Body of pancreas (tissue), 4 donors: Measurements from ENCODE around the gene SPACA6. TPM values are rescaled to one million over a fixed set of nuclear protein-coding genes. Genes with fewer than 3 reads are reported as not detected.
A peak's percentile ranks its signal among the peaks of the same experiment; 100 is the strongest.
"Not testable (repeated sequence)": the region's sequence is repeated elsewhere in the genome, so short reads cannot be mapped to it uniquely, and the experiment has no call there.

ENCODE experiments used
- ATAC-seq: fragments of 150-250 bp; one replicate; pipeline ENCODE4 v1.9.1; 2016
- DNase-seq, 4 donors: peaks; one replicate each; pipeline ENCODE4 v3.0.0-alpha.2; 2019
- H3K27ac ChIP-seq, 4 donors: fragments of 200-600 bp; sonication (generic); 1 replicate in 3 of 4; 2 replicates in 1 of 4; pipeline versions ENCODE4 v1.5.1 to v1.6.1; 2016 to 2019; ENCODE audit warnings: mild to moderate bottlenecking in 1 of 4, mixed read lengths in 1 of 4, moderate library complexity in 1 of 4
- H3K27me3 ChIP-seq, 2 donors: fragments of 200-600 bp; sonication (generic); one replicate each; pipeline ENCODE4 v1.6.0; 2016; ENCODE audit warnings: mild to moderate bottlenecking in 1 of 2
- H3K36me3 ChIP-seq, 2 donors: fragments of 200-600 bp; sonication (generic); replicated peaks in 1 of 2; 2 replicates each; pipeline ENCODE4 v1.5.1; 2016; ENCODE audit warnings: low read depth in 2 of 2; ENCODE audit not compliant: insufficient read depth in 1 of 2
- H3K4me1 ChIP-seq: fragments of 200-600 bp; sonication (generic); one replicate; pipeline ENCODE4 v1.6.0; 2016
- H3K4me3 ChIP-seq, 2 donors: fragments of 200-600 bp; sonication (generic); 1 replicate in 1 of 2; 2 replicates in 1 of 2; pipeline ENCODE4 v1.5.1; 2016 to 2019
- H3K9me3 ChIP-seq, 3 donors: fragments of 200-600 bp; sonication (generic); 1 replicate in 2 of 3; 2 replicates in 1 of 3; pipeline ENCODE4 v1.5.1; 2016
- POLR2A ChIP-seq, 3 donors: fragments of 450-650 bp; IDR thresholded peaks; one replicate each; pipeline ENCODE4 v1.6.1; 2016; ENCODE audit warnings: antibody characterized with exemption in 3 of 3, mild to moderate bottlenecking in 2 of 3
- WGBS, 2 donors: methylation state at CpG; one replicate each; pipeline ENCODE4 v1.1.5; 2017; 5-methylcytosine and 5-hydroxymethylcytosine counted together
- intact Hi-C: fragments of 100-400 bp; cut with DNase I; formaldehyde crosslinking; loops from one replicate; pipeline ENCODE4 v1.15.1; 2023
- total RNA-seq, 2 donors: library from RNA; depleted of rRNA; stranded (reverse); fragments of >200 nt; gene quantifications; one replicate each; pipeline ENCODE4 v1.1.0, GENCODE V29; 2016
- TF ChIP-seq, protein P1 (sequence below), 7 experiments: fragments of 450-650 bp in 4 of 7; fragments of 200-600 bp in 3 of 7; sonication (generic) in 3 of 7; IDR thresholded peaks; one replicate each; pipeline ENCODE4 v1.5.1; 2016 to 2019; ENCODE audit warnings: antibody characterized with exemption in 7 of 7

The SPACA6 gene
- total RNA-seq, 2 donors from 2014 or later: 7.9 to 16.3 TPM

DNA sequence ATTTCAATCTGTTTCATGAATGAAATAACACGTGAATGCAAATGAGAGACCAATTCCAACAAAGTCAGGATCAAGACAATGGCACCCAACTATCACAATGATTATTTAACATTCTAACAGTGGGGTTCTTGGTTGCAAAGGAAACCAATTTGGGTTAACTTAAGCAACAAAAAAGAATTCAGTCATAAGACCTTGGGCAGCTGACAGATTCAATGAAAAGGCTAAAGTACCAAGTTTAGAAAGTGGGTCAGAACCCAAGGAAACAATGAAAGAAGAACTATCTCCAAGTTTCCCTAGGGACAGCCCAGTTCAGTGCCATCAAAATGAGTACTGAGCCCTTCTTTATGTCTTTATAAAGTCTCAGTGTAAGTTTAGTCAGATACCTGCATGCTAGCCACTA is 29.0 kb upstream of the SPACA6 start:
- DNase-seq (no peak), ATAC-seq (no peak)
- Histone ChIP-seq H3K9me3 (no peaks in the 10 kb centered on the region), H3K27ac (no peak overlapping the region), H3K4me3 (no peak overlapping the region), H3K27me3 (no peaks in the 10 kb centered on the region), H3K4me1 (no peaks in the 10 kb centered on the region), H3K36me3 (no peaks in the 10 kb centered on the region)
- TF ChIP-seq, protein P1, sequence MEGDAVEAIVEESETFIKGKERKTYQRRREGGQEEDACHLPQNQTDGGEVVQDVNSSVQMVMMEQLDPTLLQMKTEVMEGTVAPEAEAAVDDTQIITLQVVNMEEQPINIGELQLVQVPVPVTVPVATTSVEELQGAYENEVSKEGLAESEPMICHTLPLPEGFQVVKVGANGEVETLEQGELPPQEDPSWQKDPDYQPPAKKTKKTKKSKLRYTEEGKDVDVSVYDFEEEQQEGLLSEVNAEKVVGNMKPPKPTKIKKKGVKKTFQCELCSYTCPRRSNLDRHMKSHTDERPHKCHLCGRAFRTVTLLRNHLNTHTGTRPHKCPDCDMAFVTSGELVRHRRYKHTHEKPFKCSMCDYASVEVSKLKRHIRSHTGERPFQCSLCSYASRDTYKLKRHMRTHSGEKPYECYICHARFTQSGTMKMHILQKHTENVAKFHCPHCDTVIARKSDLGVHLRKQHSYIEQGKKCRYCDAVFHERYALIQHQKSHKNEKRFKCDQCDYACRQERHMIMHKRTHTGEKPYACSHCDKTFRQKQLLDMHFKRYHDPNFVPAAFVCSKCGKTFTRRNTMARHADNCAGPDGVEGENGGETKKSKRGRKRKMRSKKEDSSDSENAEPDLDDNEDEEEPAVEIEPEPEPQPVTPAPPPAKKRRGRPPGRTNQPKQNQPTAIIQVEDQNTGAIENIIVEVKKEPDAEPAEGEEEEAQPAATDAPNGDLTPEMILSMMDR (IDR thresholded peaks at IDR 0.05): no peak
- TF ChIP-seq POLR2A (IDR thresholded peaks at IDR 0.05): no peak
- intact Hi-C loops: no loop called here
- 16 to 40% methylated on average over 1 of the region's 1 CpG for WGBS, 2 donors

DNA sequence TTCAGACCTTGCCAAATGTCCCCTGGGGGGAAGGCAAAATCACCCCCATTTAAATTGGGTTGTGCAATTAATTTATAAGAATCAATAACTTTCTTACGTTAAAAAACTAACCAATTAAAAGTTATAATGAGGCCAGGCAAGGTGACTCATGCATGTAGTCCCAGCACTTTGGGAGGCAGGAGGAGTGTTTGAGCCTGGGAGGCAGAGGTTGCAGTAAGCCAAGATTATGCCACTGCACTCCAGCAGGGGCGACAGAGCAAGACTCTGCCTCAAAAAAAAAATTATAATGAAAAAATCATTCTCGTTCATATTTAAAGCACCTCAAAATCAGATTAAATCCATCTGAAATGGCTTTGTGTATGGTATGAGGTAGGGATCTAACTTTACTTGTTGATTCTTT is 28.1 kb upstream of the SPACA6 start:
- H3K27me3 ChIP-seq: no peaks in the 10 kb centered on the region
- TF ChIP-seq, protein P1 (IDR thresholded peaks at IDR 0.05): no peak
- TF ChIP-seq POLR2A (IDR thresholded peaks at IDR 0.05): no peak
- H3K27ac ChIP-seq: no peak overlapping the region
- H3K36me3 ChIP-seq: no peaks in the 10 kb centered on the region
- 39 to 48% methylated on average over 3 of the region's 3 CpGs for WGBS, 2 donors
- H3K4me1 ChIP-seq: no peaks in the 10 kb centered on the region
- intact Hi-C loops: no loop called here
- DNase-seq (no peak), ATAC-seq (no peak)
- H3K9me3 ChIP-seq: no peaks in the 10 kb centered on the region
- no peak overlapping the region for H3K4me3 ChIP-seq

DNA sequence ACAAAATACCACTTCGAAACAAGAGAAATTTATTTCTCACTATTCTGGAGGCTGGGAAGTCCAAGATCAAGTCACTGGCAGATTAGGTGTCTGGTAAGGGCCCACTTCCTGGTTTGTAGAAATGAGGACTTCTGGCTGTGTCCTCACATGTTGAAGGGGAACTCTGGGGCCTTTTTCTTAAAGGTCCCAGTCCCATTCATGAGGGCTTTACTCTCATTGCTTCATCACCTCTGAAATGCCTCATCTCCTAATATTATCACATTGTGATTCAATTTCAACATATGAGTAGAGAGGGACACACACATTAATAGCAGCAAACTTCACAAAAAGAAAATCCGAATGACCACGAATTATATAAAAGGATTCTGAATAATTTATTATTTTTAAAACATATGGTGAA is 24.9 kb upstream of the SPACA6 start:
- Histone ChIP-seq H3K27me3 (no peaks in the 10 kb centered on the region), H3K36me3 (no peaks in the 10 kb centered on the region), H3K4me3 (no peak overlapping the region), H3K4me1 (no peaks in the 10 kb centered on the region), H3K9me3 (no peaks in the 10 kb centered on the region), H3K27ac (no peak overlapping the region)
- no peak for TF ChIP-seq POLR2A (IDR thresholded peaks at IDR 0.05)
- TF ChIP-seq, protein P1 (IDR thresholded peaks at IDR 0.05): no peak
- intact Hi-C loops: no loop called here
- DNase-seq (no peak), ATAC-seq (no peak)
- WGBS, 2 donors: 53 to 68% methylated on average over 3 of the region's 3 CpGs

DNA sequence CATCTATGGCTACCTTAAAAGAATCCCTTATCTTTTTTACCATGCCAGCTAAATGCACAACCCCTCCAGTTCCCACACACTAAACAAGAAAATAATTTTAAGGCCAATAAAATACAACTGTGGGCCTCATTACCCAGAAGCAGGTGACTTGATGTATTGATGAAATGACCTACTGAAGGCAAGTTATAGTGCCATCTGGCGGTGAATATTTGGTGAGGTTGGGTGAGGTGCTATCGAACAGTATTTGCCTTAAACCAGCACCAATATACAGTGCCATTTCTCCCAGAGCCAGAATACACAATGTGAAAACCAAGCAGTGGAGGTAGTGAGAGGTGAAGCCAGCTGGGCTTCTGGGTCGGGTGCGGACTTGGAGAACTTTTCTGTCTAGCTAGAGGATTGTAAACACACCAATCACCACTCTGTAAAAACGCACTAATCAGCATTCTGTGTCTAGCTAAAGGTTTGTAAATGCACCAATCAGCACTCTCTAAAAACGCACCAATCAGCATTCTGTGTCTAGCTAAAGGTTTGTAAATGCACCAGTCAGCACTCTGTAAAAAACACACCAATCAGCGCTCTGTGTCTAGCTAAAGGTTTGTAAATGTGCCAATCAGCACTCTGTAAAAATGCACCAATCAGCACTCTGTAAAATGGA is 17.1 kb upstream of the SPACA6 start:
- ATAC-seq, H3K27ac ChIP-seq, H3K9me3 ChIP-seq, H3K36me3 ChIP-seq, intact Hi-C loops, H3K27me3 ChIP-seq, H3K4me3 ChIP-seq, H3K4me1 ChIP-seq: not testable (repeated sequence)
- 43 to 51% methylated on average over 7 of the region's 7 CpGs for WGBS, 2 donors
- peak in 1 of 4 donors; percentile 19 for DNase-seq
- TF ChIP-seq, protein P1 (IDR thresholded peaks at IDR 0.05): peak in 6 of 7 experiments; percentile 14 to 39 (median 18)

DNA sequence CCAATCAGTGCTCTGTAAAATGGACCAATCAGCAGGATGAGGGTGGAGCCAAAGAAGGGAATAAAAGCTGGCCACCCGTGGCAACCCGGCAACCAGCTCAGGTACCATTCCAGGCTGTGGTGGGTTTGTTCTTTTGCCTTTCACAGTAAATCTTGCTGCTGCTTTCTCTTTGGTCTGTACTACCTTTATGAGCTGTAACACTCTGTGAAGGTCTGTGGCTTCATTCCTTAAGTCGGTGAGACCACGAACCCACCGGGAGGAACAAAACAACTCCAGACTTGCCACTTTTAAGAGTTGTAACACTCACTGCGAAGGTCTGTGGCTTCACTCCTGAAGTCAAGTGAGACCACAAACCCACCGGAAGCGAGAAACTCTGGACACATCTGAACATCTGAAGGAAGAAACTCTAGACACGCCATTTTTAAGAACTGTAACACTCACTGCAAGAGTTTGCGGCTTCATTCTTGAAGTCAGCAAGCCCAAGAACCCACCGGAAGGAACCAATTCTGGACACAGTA is 16.5 kb upstream of the SPACA6 start:
- H3K4me3 ChIP-seq: no peak overlapping the region
- no peaks in the 10 kb centered on the region for H3K4me1 ChIP-seq
- TF ChIP-seq, protein P1 (IDR thresholded peaks at IDR 0.05): no peak
- no peaks in the 10 kb centered on the region for H3K27me3 ChIP-seq
- H3K36me3 ChIP-seq: no peaks in the 10 kb centered on the region
- no peaks in the 10 kb centered on the region for H3K9me3 ChIP-seq
- no peak overlapping the region for H3K27ac ChIP-seq
- intact Hi-C loops: no loop called here
- 60 to 64% methylated on average over 10 to 11 of the region's 11 CpGs for WGBS, 2 donors
- no peak for ATAC-seq
- DNase-seq: no peak
